K562 (cell line): Measurements from ENCODE around the gene MYO1H. TPM values are rescaled to one million over a fixed set of nuclear protein-coding genes. Genes with fewer than 3 reads are reported as not detected.

Experiments
- ATAC-seq: fragments of 200-7000 bp; cut with Tn5 transposase; 3 replicates; pipeline ENCODE4 v1.9.1; 2020; ENCODE audit warnings: moderate library complexity
- BruUV-seq: library from RNA; stranded (reverse); fragments of 400-500 nt; replicated peaks from 2 replicates; lab custom pipeline; 2021; lab: Mats Ljungman, UMichigan
- CTCF ChIA-PET: fragments of 300-600 bp; formaldehyde crosslinking; extraction: SDS; loops from one replicate; lab custom pipeline; 2021; ENCODE audit warnings: low intra/inter-chr PET ratio; lab: Yijun Ruan, JAX
- POLR2A ChIA-PET: fragments of 300-600, 350-650 bp; sonication (Branson Sonifier 250); formaldehyde crosslinking; extraction: SDS; loops from one replicate; lab custom pipeline; 2021; ENCODE audit warnings: antibody characterized with exemption, inconsistent platforms; lab: Yijun Ruan, JAX
- DNase-seq, 4 experiments: peaks; one replicate each; pipeline versions ENCODE4 v3.0.0 to v3.0.0-alpha.2; 2011 to 2018; ENCODE audit warnings: low spot score in 3 of 4, mixed read lengths in 3 of 4; ENCODE audit errors: extremely low read depth in 1 of 4
- FAIRE-seq: peaks from 2 replicates; lab custom pipeline; 2011; peaks lifted over from hg19 to GRCh38; lab: Jason Lieb, UNC
- H2AFZ ChIP-seq: 2 replicates; pipeline ENCODE4 v1.6.0; 2011; ENCODE audit warnings: low read depth, low read length, control low read depth, inconsistent platforms
- H3K27ac ChIP-seq: fragments of 200-600 bp; 3 replicates; pipeline ENCODE4 v1.8.0; 2011; ENCODE audit warnings: low read depth, mild to moderate bottlenecking, control low read depth, inconsistent platforms, low read length, moderate library complexity, mixed read lengths; ENCODE audit errors: extremely low read depth
- H3K27me3 ChIP-seq, 2 experiments: fragments of 300-600 bp in 1 of 2; 2 replicates in 1 of 2; 3 replicates in 1 of 2; pipeline versions ENCODE4 v1.6.0 to v1.8.0; 2011; ENCODE audit warnings: inconsistent platforms in 2 of 2, low read length in 2 of 2, mild to moderate bottlenecking in 1 of 2, mixed read lengths in 1 of 2, moderate library complexity in 1 of 2; ENCODE audit not compliant: control insufficient read depth in 2 of 2, insufficient read depth in 2 of 2
- H3K36me3 ChIP-seq: fragments of 300-600 bp; 3 replicates; pipeline ENCODE4 v1.8.0; 2011; ENCODE audit warnings: mild to moderate bottlenecking, low read length, inconsistent platforms; ENCODE audit not compliant: control insufficient read depth, insufficient read depth
- H3K4me1 ChIP-seq, 2 experiments: fragments of 200-600 bp in 1 of 2; replicated peaks in 1 of 2; 2 replicates in 1 of 2; 3 replicates in 1 of 2; pipeline versions ENCODE4 v1.5.1 to v1.8.0; 2011; ENCODE audit warnings: inconsistent platforms in 2 of 2, low read length in 2 of 2, mild to moderate bottlenecking in 1 of 2, mixed read lengths in 1 of 2, moderate library complexity in 1 of 2; ENCODE audit not compliant: control insufficient read depth in 2 of 2, insufficient read depth in 2 of 2
- H3K4me2 ChIP-seq: 2 replicates; pipeline ENCODE4 v1.6.1; 2011; ENCODE audit warnings: low read length, control low read depth, inconsistent platforms, mixed read lengths; ENCODE audit not compliant: insufficient read depth
- H3K4me3 ChIP-seq: fragments of 200-600 bp; sonication (generic), shearing (Covaris generic); 2 replicates; pipeline ENCODE4 v1.5.1; 2016; ENCODE audit warnings: control low read depth, inconsistent platforms
- H3K79me2 ChIP-seq: fragments of 200-600 bp; 3 replicates; pipeline ENCODE4 v1.8.0; 2011; ENCODE audit warnings: low read length, inconsistent platforms; ENCODE audit not compliant: control insufficient read depth, insufficient read depth
- H3K9ac ChIP-seq, 2 experiments: 2 replicates each; pipeline versions ENCODE4 v1.6.0 to v1.6.1; 2011; ENCODE audit warnings: low read depth in 2 of 2, low read length in 2 of 2, control low read depth in 1 of 2, inconsistent platforms in 1 of 2, mild to moderate bottlenecking in 1 of 2, mixed read lengths in 1 of 2; ENCODE audit not compliant: insufficient read depth in 1 of 2
- H3K9me1 ChIP-seq: one replicate; pipeline ENCODE4 v1.6.0; 2011; ENCODE audit warnings: inconsistent platforms, mild to moderate bottlenecking, low read length, moderate library complexity; ENCODE audit not compliant: control insufficient read depth, insufficient read depth
- H3K9me3 ChIP-seq: replicated peaks from 2 replicates; pipeline ENCODE4 v1.5.1; 2011; ENCODE audit warnings: low read depth, low read length, inconsistent platforms; ENCODE audit not compliant: control insufficient read depth, insufficient read depth
- H4K20me1 ChIP-seq: replicated peaks from 2 replicates; pipeline ENCODE4 v1.6.1; 2011; ENCODE audit warnings: low read length, inconsistent platforms, mixed read lengths; ENCODE audit not compliant: control insufficient read depth, insufficient read depth
- EP300 ChIP-seq: IDR thresholded peaks from 2 replicates; pipeline ENCODE4 v1.6.1; 2012; ENCODE audit warnings: low read length, improper control_type of control experiment
- GABPB2 ChIP-seq: fragments of 250-450 bp; sonication (Bioruptor Pico); conservative IDR thresholded peaks from 2 replicates; pipeline ENCODE4 v1.5.1; 2021; ENCODE audit warnings: mild to moderate bottlenecking
- MEF2A ChIP-seq: IDR thresholded peaks from 2 replicates; pipeline ENCODE4 v1.6.1; 2011; ENCODE audit warnings: low read depth, mild to moderate bottlenecking, low read length, moderate library complexity; ENCODE audit not compliant: control insufficient read depth
- NFE2 ChIP-seq: IDR thresholded peaks from 2 replicates; pipeline ENCODE4 v1.6.1; 2014; ENCODE audit warnings: antibody characterized with exemption, low read depth
- OTX1 ChIP-seq: fragments of 450-650 bp; formaldehyde crosslinking; IDR thresholded peaks from 2 replicates; pipeline ENCODE4 v1.4.0; 2022; ENCODE audit warnings: mild to moderate bottlenecking
- POLR3G ChIP-seq: IDR thresholded peaks from 2 replicates; pipeline ENCODE4 v1.6.1; 2011; ENCODE audit not compliant: insufficient read length, insufficient replicate concordance; ENCODE audit errors: extremely low read depth
- THRAP3 ChIP-seq: fragments of 450-650 bp; IDR thresholded peaks from 2 replicates; pipeline ENCODE4 v1.6.1; 2016; ENCODE audit warnings: mild to moderate bottlenecking, inconsistent platforms, borderline replicate concordance
- YBX1 ChIP-seq: fragments of 450-650 bp; IDR thresholded peaks from 2 replicates; pipeline ENCODE4 v1.7.1; 2016; ENCODE audit warnings: mild to moderate bottlenecking
- ZNF324 ChIP-seq: fragments of 250-450 bp; sonication (Bioruptor Pico); IDR thresholded peaks from 2 replicates; pipeline ENCODE4 v1.4.0; 2020; ENCODE audit warnings: mild to moderate bottlenecking
- ZNF589 ChIP-seq: fragments of 200-800 bp; sonication (Bioruptor generic); IDR thresholded peaks from 2 replicates; pipeline ENCODE4 v1.6.1; 2016; ENCODE audit warnings: low read depth, missing genetic modification characterization, missing compliant biosample characterization
- ZNF717 ChIP-seq: fragments of 250-450 bp; sonication (Bioruptor Pico); IDR thresholded peaks from 2 replicates; pipeline ENCODE4 v1.5.0; 2021
- WGBS: fragments of 100-300 bp; shearing (Covaris generic); methylation state at CpG from one replicate; pipeline ENCODE4 v1.1.6; 2016; ENCODE audit warnings: low coverage, mixed read lengths; ENCODE audit not compliant: insufficient coverage; ENCODE audit errors: missing lambda C conversion rate; 5-methylcytosine and 5-hydroxymethylcytosine counted together
- in situ Hi-C: fragments of 300-500 bp; cut with MboI; formaldehyde crosslinking; loops from 4 replicates; pipeline ENCODE4 v1.15.0; 2018; ENCODE audit warnings: inconsistent platforms, mixed read lengths
- intact Hi-C: fragments of 100-400 bp; cut with micrococcal nuclease; formaldehyde crosslinking; loops from 2 replicates; pipeline ENCODE4 v1.14.2; 2022
- polyA plus RNA-seq, 8 experiments: library from polyadenylated mRNA; depleted of rRNA in 4 of 8; stranded (reverse) in 5 of 8; unstranded in 3 of 8; fragments of >200 nt; fragmentation: Nextera tagmentation in 2 of 8; fragmentation: Illumina TruSeq in 1 of 8; extraction: Ambion mirVana in 2 of 8; extraction: Trizol in 1 of 8; gene quantifications; 2 replicates each; pipeline versions ENCODE4 v1.2.1 to v1.2.3, GENCODE V29; 2011 to 2014; ENCODE audit warnings: inconsistent platforms in 1 of 8, missing spikeins in 1 of 8
- total RNA-seq, 7 experiments: library from RNA; depleted of rRNA in 6 of 7; stranded (reverse); fragments of >200 nt in 6 of 7; fragmentation: Illumina TruSeq in 2 of 7; extraction: Trizol in 2 of 7; gene quantifications; 2 replicates each; pipeline versions ENCODE4 v1.2.1 to v1.2.3, GENCODE V29; 2011 to 2021; ENCODE audit warnings: low replicate concordance in 1 of 7
- TF ChIP-seq, protein P1 (sequence below): fragments of 450-650 bp; IDR thresholded peaks from 2 replicates; pipeline ENCODE4 v1.6.1; 2018; ENCODE audit not compliant: partially characterized antibody
- TF ChIP-seq, protein P2 (sequence below): sonication (generic); formaldehyde crosslinking; IDR thresholded peaks from 2 replicates; pipeline ENCODE4 v1.8.1; 2023; ENCODE audit warnings: mild to moderate bottlenecking, missing genetic modification reagents
- TF ChIP-seq, protein P3 (sequence below): fragments of 150-350 bp; conservative IDR thresholded peaks from 2 replicates; pipeline ENCODE4 v1.6.1; 2014; ENCODE audit warnings: low read length

MYO1H gene
- total and polyA plus RNA-seq, 9 of the 15 experiments (the other 6 are each of a cell fraction or from before 2014, with no cell fraction given): not detected

DNA sequence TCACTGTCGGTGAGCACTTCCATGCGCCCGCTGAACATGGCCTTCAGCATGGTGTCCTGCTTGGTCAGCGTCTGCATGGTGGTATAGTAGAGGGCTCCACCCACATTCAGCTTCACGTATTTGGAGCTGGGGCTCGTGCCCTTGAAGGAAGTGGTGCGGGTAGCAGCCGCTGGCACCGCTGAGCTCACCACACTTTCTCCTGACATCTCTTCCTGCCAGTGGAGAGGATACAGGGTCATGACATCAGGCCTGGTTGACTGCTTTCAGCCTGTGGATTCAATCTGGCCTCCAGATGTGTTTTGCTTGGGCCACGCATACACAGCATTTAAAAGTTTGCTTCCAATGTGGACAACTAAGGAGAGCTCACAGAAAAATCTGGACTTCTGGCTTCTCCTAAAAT lies 121.8 kb downstream of the MYO1H start (continued):
- TF ChIP-seq ZNF324 (CRISPR knock-in tag): no peak
- TF ChIP-seq ZNF717 (CRISPR knock-in tag): no peak
- TF ChIP-seq ZNF589 (CRISPR knock-in tag): no peak
- no peak for TF ChIP-seq NFE2
- TF ChIP-seq THRAP3: no peak
- TF ChIP-seq, protein P1, sequence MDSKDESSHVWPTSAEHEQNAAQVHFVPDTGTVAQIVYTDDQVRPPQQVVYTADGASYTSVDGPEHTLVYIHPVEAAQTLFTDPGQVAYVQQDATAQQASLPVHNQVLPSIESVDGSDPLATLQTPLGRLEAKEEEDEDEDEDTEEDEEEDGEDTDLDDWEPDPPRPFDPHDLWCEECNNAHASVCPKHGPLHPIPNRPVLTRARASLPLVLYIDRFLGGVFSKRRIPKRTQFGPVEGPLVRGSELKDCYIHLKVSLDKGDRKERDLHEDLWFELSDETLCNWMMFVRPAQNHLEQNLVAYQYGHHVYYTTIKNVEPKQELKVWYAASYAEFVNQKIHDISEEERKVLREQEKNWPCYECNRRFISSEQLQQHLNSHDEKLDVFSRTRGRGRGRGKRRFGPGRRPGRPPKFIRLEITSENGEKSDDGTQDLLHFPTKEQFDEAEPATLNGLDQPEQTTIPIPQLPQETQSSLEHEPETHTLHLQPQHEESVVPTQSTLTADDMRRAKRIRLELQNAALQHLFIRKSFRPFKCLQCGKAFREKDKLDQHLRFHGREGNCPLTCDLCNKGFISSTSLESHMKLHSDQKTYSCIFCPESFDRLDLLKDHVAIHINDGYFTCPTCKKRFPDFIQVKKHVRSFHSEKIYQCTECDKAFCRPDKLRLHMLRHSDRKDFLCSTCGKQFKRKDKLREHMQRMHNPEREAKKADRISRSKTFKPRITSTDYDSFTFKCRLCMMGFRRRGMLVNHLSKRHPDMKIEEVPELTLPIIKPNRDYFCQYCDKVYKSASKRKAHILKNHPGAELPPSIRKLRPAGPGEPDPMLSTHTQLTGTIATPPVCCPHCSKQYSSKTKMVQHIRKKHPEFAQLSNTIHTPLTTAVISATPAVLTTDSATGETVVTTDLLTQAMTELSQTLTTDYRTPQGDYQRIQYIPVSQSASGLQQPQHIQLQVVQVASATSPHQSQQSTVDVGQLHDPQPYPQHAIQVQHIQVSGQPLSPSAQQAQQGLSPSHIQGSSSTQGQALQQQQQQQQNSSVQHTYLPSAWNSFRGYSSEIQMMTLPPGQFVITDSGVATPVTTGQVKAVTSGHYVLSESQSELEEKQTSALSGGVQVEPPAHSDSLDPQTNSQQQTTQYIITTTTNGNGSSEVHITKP: no peak

DNA sequence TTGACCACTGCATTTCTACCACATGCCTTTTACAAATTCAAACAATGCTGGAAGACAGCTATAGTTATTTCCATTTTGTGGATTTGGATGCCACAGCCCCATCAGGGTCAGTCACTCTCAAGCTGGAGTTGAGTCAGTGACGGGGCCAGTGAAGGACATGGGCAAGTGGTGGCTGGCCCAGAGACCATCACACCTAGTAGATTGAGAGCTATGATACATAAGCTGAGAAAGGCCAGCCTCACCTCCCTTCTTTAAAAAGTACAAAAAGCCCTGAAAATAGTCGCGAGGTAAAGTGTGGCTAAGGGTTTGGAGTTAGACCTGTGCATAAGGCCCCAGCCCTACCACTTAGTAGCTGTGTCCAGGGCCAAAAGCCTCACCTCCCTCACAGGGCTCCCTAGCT lies 125.3 kb downstream of the MYO1H start:
- Histone ChIP-seq H3K4me2 (no peak overlapping the region), H2AFZ (no peak overlapping the region), H3K9me1 (peaks cover 4% of the 10 kb centered on the region), H3K27me3 (no peaks in the 10 kb centered on the region), H3K36me3 (peaks cover 15% of the 10 kb centered on the region; the same call in 2 of the 3 replicates), H3K4me1 (peaks cover 13 to 15% of the 10 kb centered on the region in 2 experiments; a peak in 4 of 5 replicates), H3K9me3 (no peaks in the 10 kb centered on the region), H3K9ac (no peak overlapping the region; a peak in 1 of 4 replicates), H3K79me2 (peaks cover 66% of the 10 kb centered on the region), H4K20me1 (0 out of 2 replicates have a peak, but pooled peaks cover 16% of the 10 kb centered on the region), H3K27ac (no peak overlapping the region), H3K4me3 (no peak overlapping the region)
- ATAC-seq: no peak
- 89% methylated on average over 3 of the region's 3 CpGs for WGBS
- ChIA-PET CTCF (no interaction called here), POLR2A (interaction anchor here (0.6 to 1.5 kb wide), 7 partner anchors 9 to 463 kb away, joined by 3 to 9 read pairs (median 3); no protein-coding TSS in a partner anchor)
- no TSS peak for BruUV-seq
- intact Hi-C loops (no loop called here), in situ Hi-C loops (no loop called here)
- TF ChIP-seq, protein P2, sequence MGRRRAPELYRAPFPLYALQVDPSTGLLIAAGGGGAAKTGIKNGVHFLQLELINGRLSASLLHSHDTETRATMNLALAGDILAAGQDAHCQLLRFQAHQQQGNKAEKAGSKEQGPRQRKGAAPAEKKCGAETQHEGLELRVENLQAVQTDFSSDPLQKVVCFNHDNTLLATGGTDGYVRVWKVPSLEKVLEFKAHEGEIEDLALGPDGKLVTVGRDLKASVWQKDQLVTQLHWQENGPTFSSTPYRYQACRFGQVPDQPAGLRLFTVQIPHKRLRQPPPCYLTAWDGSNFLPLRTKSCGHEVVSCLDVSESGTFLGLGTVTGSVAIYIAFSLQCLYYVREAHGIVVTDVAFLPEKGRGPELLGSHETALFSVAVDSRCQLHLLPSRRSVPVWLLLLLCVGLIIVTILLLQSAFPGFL (CRISPR knock-in tag): no peak
- TF ChIP-seq EP300 (no peak), GABPB2 (no peak), YBX1 (no peak), OTX1 (CRISPR knock-in tag) (no peak), POLR3G (no peak), MEF2A (no peak)
- TF ChIP-seq, protein P3, sequence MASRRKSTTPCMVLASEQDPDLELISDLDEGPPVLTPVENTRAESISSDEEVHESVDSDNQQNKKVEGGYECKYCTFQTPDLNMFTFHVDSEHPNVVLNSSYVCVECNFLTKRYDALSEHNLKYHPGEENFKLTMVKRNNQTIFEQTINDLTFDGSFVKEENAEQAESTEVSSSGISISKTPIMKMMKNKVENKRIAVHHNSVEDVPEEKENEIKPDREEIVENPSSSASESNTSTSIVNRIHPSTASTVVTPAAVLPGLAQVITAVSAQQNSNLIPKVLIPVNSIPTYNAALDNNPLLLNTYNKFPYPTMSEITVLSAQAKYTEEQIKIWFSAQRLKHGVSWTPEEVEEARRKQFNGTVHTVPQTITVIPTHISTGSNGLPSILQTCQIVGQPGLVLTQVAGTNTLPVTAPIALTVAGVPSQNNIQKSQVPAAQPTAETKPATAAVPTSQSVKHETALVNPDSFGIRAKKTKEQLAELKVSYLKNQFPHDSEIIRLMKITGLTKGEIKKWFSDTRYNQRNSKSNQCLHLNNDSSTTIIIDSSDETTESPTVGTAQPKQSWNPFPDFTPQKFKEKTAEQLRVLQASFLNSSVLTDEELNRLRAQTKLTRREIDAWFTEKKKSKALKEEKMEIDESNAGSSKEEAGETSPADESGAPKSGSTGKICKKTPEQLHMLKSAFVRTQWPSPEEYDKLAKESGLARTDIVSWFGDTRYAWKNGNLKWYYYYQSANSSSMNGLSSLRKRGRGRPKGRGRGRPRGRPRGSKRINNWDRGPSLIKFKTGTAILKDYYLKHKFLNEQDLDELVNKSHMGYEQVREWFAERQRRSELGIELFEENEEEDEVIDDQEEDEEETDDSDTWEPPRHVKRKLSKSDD: no peak
- no peak for DNase-seq
- FAIRE-seq: no peak
